Activated CD4-positive, alpha-beta T cell treated with anti-CD3 and anti-CD28 coated beads, Interleukin-2, amount 10 ng/mL, durations not matched to agents 7 days and 5 days (primary cell): ENCODE data around the gene TRPV4. TPM values are rescaled to one million over a fixed set of nuclear protein-coding genes. Genes with fewer than 3 reads are reported as not detected.
"Not testable (repeated sequence)": the region's sequence is repeated elsewhere in the genome, so short reads cannot be mapped to it uniquely, and the experiment has no call there.

Experiments
- CTCF ChIA-PET: fragments of 350-600 bp; sonication (Branson Sonifier 250); formaldehyde crosslinking; loops from one replicate; lab custom pipeline; 2021; ENCODE audit warnings: antibody characterized with exemption; lab: Charles Lee
- POLR2A ChIA-PET: fragments of 350-600 bp; sonication (Branson Sonifier 250); formaldehyde crosslinking; loops from one replicate; lab custom pipeline; 2021; ENCODE audit warnings: antibody characterized with exemption; lab: Charles Lee
- DNase-seq: peaks from one replicate; pipeline ENCODE4 v3.0.0-alpha.2; 2020
- H3K27ac Mint-ChIP-seq: one replicate; pipeline ENCODE4 v1.8.0; 2021; ENCODE audit warnings: mild to moderate bottlenecking, moderate library complexity, mixed read lengths
- H3K27me3 Mint-ChIP-seq: one replicate; pipeline ENCODE4 v1.8.0; 2021; ENCODE audit warnings: mixed read lengths
- H3K36me3 Mint-ChIP-seq: one replicate; pipeline ENCODE4 v1.8.0; 2021; ENCODE audit warnings: low read depth, mixed read lengths
- H3K4me1 Mint-ChIP-seq: one replicate; pipeline ENCODE4 v1.8.0; 2021; ENCODE audit warnings: mixed read lengths
- H3K4me3 Mint-ChIP-seq: one replicate; pipeline ENCODE4 v1.8.0; 2021; ENCODE audit warnings: mild to moderate bottlenecking, moderate library complexity, mixed read lengths
- H3K9me3 Mint-ChIP-seq: one replicate; pipeline ENCODE4 v1.8.0; 2021; ENCODE audit warnings: mixed read lengths
- total RNA-seq, 2 experiments: library from RNA; stranded (reverse); gene quantifications; one replicate each; pipeline ENCODE4 v1.2.3, GENCODE V29; 2021

TRPV4 gene
- total RNA-seq, 2 experiments from 2014 or later: 0.17 TPM; not detected in 1

GRCh38 chr12:109850518-109850917, 17.3 kb upstream of the TRPV4 start:
- H3K9me3 Mint-ChIP-seq, DNase-seq, H3K4me1 Mint-ChIP-seq, H3K4me3 Mint-ChIP-seq, H3K27me3 Mint-ChIP-seq, CTCF ChIA-PET, POLR2A ChIA-PET, H3K27ac Mint-ChIP-seq, H3K36me3 Mint-ChIP-seq: not testable (repeated sequence)

DNA sequence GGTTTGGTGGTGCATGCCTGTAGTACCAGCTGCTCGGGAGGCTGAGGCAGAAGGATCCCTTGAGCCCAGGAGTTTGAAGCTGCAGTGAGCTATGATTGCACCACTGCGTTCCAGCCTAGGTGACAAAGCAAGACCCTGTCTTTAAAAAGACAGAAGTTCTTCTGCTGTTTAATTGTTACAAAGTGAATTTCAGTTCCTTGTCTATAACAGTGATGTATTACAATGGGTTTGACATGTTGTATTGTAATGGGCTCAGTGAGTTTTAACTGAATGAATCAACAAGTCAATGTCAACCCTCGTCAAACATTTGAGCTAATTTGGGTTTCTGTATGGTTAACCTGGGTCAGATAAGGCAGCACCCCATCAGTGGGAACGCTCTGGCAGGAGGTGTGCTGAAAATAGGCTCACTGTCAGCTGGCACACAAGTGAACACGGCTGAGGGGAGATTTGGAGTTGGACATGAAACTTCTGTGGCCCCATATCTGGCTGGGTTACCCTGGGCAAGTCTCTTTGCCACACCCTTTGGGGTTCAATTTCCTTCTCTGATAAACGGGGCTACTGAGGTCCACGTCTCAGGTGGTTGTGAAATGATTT, 14.0 kb upstream of the TRPV4 start:
- no peak overlapping the region for H3K4me3 Mint-ChIP-seq
- H3K4me1 Mint-ChIP-seq: peaks cover 10% of the 10 kb centered on the region
- ChIA-PET CTCF (interaction anchor here (0.7 to 2.6 kb wide), 3 partner anchors 9 to 603 kb away, joined by 3 to 17 read pairs (median 3); partner anchors contain the start of gene ARPC3), POLR2A (no interaction called here)
- DNase-seq: no peak
- H3K27me3 Mint-ChIP-seq: no peaks in the 10 kb centered on the region
- no peaks in the 10 kb centered on the region for H3K36me3 Mint-ChIP-seq
- H3K9me3 Mint-ChIP-seq: no peaks in the 10 kb centered on the region
- H3K27ac Mint-ChIP-seq: no peak overlapping the region

GRCh38 chr12:109845824-109846205, 12.6 kb upstream of the TRPV4 start:
- DNase-seq: no peak
- Mint-ChIP-seq H3K4me1 (peaks cover 10% of the 10 kb centered on the region), H3K4me3 (peak overlapping the region; percentile 45), H3K36me3 (no peaks in the 10 kb centered on the region), H3K9me3 (no peaks in the 10 kb centered on the region), H3K27ac (peak overlapping the region; percentile 2), H3K27me3 (no peaks in the 10 kb centered on the region)
- ChIA-PET CTCF (interaction anchor here (0.6 to 2.6 kb wide), 26 partner anchors 9 to 1037 kb away, joined by 3 to 22 read pairs (median 5); partner anchors contain the start of gene TRPV4), POLR2A (no interaction called here)

DNA sequence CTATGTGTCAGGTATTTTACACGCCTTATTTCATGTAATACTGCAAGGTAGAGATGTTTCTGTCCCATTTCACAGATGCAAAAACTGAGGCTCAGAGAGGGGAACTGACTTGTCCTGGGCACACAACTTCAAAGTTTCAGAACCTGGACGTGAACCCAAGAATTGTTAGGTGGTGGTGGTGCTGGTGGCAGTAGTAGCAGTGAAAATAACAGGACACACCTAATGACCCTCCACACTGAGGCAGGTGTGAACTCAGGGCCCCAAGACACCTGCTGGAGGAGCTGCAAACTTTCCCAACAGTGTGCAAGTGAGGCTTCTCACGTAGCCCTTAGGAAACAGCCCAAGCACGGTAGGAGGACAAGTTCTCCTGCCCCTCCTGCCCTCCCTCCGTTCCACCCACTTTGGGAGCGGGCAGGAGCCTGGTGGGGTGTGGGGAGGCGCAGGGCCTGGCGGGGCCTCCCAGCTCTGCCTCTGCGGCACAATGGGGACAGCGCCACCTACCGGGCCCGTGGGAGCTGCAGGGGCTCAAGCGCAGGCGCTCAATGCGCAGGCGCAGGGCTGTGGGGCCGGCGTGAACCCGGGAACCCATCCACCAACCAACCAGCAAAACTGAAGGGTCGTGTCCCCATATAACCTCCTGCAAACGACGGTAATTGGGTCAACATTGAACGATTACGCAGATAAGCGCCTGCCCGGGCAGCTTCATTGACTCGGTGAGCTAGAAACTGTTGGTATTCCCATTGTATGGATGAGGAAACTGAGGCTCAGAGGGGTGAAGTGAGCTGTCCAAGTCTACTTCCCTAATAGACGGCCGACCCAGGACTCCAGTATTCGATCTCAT, 12.0 kb upstream of the TRPV4 start:
- Mint-ChIP-seq H3K27me3 (no peaks in the 10 kb centered on the region), H3K9me3 (no peaks in the 10 kb centered on the region), H3K4me3 (peak overlapping the region; percentile 45), H3K27ac (peak overlapping the region; percentile 2), H3K36me3 (no peaks in the 10 kb centered on the region), H3K4me1 (peaks cover 10% of the 10 kb centered on the region)
- CTCF ChIA-PET: interaction anchor here (0.6 to 2.6 kb wide), 31 partner anchors 8 to 1037 kb away, joined by 3 to 22 read pairs (median 5); partner anchors contain the start of gene TRPV4
- POLR2A ChIA-PET: interaction anchor here (0.6 kb wide), 1 partner anchor 248 kb away, joined by 5 read pairs; no protein-coding TSS in a partner anchor
- DNase-seq: peak; percentile 88

DNA sequence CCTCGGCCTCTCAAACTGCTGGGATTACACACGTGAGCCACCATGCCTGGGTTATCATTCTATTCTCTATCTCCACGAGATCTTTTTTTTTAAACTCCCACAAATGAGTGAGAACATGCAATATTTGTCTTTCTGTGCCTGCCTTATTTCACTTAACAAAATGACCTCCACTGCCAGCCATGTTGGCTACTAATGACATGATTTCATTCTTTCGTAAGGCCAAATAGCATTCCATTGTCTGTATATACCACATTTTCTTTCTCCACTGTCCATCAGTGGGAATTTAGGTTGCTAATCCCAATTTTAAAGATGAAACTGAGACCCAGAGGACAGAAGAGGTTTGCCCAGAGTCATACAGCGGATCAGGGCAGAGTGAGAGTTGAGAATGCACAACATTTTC, 10.9 kb upstream of the TRPV4 start:
- no peaks in the 10 kb centered on the region for H3K9me3 Mint-ChIP-seq
- DNase-seq: no peak
- POLR2A ChIA-PET: no interaction called here
- H3K36me3 Mint-ChIP-seq: no peaks in the 10 kb centered on the region
- H3K4me3 Mint-ChIP-seq: no peak overlapping the region
- peaks cover 10% of the 10 kb centered on the region for H3K4me1 Mint-ChIP-seq
- CTCF ChIA-PET: interaction anchor here (2.1 to 2.4 kb wide), 2 partner anchors 11 to 14 kb away, joined by 18 to 22 read pairs; no protein-coding TSS in a partner anchor
- no peaks in the 10 kb centered on the region for H3K27me3 Mint-ChIP-seq
- no peak overlapping the region for H3K27ac Mint-ChIP-seq

GRCh38 chr12:109842021-109842420, 8.8 kb upstream of the TRPV4 start:
- H3K27ac Mint-ChIP-seq: no peak overlapping the region
- H3K9me3 Mint-ChIP-seq: no peaks in the 10 kb centered on the region
- no peaks in the 10 kb centered on the region for H3K36me3 Mint-ChIP-seq
- CTCF ChIA-PET: interaction anchor here (0.7 to 2.0 kb wide), 5 partner anchors 11 to 414 kb away, joined by 3 to 12 read pairs (median 4); no protein-coding TSS in a partner anchor
- peaks cover 10% of the 10 kb centered on the region for H3K4me1 Mint-ChIP-seq
- H3K27me3 Mint-ChIP-seq: no peaks in the 10 kb centered on the region
- H3K4me3 Mint-ChIP-seq: no peak overlapping the region
- DNase-seq: no peak
- POLR2A ChIA-PET: no interaction called here

GRCh38 chr12:109841356-109841755, 8.2 kb upstream of the TRPV4 start:
- DNase-seq: no peak
- ChIA-PET POLR2A (no interaction called here), CTCF (no interaction called here)
- H3K4me3 Mint-ChIP-seq: no peak overlapping the region
- H3K4me1 Mint-ChIP-seq: peaks cover 10% of the 10 kb centered on the region
- H3K36me3 Mint-ChIP-seq: no peaks in the 10 kb centered on the region
- H3K9me3 Mint-ChIP-seq: no peaks in the 10 kb centered on the region
- no peaks in the 10 kb centered on the region for H3K27me3 Mint-ChIP-seq
- H3K27ac Mint-ChIP-seq: no peak overlapping the region

DNA sequence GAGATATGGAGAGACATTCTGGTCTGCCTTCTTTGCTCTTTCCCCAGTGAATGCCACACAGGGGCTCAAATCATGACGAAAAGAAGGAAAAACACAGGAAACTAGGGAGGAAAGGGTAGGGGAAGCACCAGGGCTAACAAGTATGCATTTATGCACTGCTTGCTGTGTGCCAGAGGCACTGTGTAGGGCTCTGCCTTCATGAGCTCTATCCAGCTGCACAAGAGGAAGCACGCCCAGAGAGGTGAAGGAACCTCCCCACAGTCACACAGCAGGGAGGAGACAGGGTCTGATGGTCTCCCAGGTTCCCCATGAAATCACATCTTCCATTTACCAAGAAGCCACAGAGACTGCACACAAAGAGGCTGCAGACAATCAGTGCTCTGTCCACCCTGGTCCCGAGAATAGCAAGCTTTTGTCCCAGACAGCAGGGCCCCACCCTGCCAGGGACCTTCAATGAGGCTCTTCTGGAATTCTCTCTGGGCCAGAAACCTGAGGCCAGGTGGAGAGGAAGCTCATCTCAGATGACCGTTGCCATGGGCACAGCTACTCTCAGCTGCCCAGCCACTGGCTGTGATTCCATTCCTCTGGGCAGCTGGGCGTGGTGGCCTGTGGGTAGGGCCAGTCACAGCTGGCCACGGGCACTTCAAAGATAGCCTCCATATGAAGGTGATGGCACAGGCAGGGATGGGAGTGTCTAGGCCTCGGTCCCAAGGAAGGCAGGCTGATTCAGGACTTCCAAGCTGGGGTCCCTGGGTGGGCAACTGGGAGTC, 7.3 kb upstream of the TRPV4 start:
- Mint-ChIP-seq H3K27ac (no peak overlapping the region), H3K4me1 (peaks cover 6% of the 10 kb centered on the region), H3K9me3 (no peaks in the 10 kb centered on the region), H3K4me3 (no peak overlapping the region), H3K36me3 (no peaks in the 10 kb centered on the region), H3K27me3 (no peaks in the 10 kb centered on the region)
- ChIA-PET POLR2A (no interaction called here), CTCF (interaction anchor here (0.5 to 0.8 kb wide), 2 partner anchors 119 to 211 kb away, joined by 3 read pairs; no protein-coding TSS in a partner anchor)
- DNase-seq: no peak

DNA sequence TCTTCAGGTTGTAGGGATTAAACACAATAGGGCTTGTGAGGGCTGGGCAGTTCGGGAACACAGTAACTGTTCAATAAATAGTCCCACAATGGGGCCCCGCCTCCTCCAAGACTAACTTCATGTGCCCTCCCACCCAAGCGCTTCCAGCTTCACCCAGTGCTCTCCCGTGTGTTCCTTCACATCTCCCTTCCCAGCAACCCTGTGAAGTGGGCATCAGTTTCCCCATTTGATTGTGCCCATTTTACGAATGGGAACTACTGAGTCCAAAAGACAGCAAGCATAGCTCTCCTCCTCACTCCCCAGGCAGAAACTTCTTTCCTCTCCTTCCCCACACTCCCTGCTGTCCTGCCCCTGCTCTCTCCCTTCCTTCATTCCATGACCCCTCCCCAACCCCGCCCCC, 6.2 kb upstream of the TRPV4 start:
- Mint-ChIP-seq H3K4me3 (no peak overlapping the region), H3K9me3 (no peaks in the 10 kb centered on the region), H3K36me3 (no peaks in the 10 kb centered on the region), H3K4me1 (no peaks in the 10 kb centered on the region), H3K27ac (no peak overlapping the region), H3K27me3 (peaks cover 5% of the 10 kb centered on the region)
- POLR2A ChIA-PET: no interaction called here
- CTCF ChIA-PET: interaction anchor here (0.7 kb wide), 1 partner anchor 14 kb away, joined by 4 read pairs; no protein-coding TSS in a partner anchor
- DNase-seq: no peak

DNA sequence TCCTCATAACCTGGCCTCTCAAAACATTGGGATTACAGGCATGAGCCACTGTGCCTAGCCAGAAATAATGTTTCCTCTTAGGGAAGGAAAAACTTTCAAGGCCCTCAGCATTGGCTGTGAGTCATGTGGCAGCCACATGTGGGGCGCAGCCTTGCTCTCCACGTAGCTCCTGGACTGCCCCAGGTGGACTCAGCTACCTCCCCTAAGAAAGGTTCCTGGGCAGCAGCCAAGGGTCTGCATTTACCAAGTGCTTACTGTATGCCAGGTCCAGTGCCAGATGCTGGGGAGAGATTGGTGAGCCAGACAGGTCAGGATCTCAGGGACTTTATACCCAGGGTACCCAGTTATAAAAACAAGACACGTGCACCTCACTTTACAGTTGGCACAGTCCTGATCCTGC, 3.7 kb upstream of the TRPV4 start:
- H3K4me1 Mint-ChIP-seq: peaks cover 4% of the 10 kb centered on the region
- no peaks in the 10 kb centered on the region for H3K9me3 Mint-ChIP-seq
- H3K27me3 Mint-ChIP-seq: peaks cover 16% of the 10 kb centered on the region
- H3K36me3 Mint-ChIP-seq: no peaks in the 10 kb centered on the region
- H3K27ac Mint-ChIP-seq: no peak overlapping the region
- ChIA-PET POLR2A (no interaction called here), CTCF (interaction anchor here (0.6 to 0.9 kb wide), 3 partner anchors 8 to 1462 kb away, joined by 3 to 5 read pairs (median 3); no protein-coding TSS in a partner anchor)
- DNase-seq: no peak
- H3K4me3 Mint-ChIP-seq: no peak overlapping the region

GRCh38 chr12:109835827-109836226, 2.6 kb upstream of the TRPV4 start:
- DNase-seq: no peak
- Mint-ChIP-seq H3K27ac (no peak overlapping the region), H3K4me1 (peaks cover 4% of the 10 kb centered on the region), H3K36me3 (no peaks in the 10 kb centered on the region), H3K9me3 (no peaks in the 10 kb centered on the region), H3K4me3 (no peak overlapping the region), H3K27me3 (peaks cover 26% of the 10 kb centered on the region)
- ChIA-PET CTCF (interaction anchor here (0.5 to 2.1 kb wide), 2 partner anchors 9 to 33 kb away, joined by 3 to 9 read pairs; no protein-coding TSS in a partner anchor), POLR2A (no interaction called here)

DNA sequence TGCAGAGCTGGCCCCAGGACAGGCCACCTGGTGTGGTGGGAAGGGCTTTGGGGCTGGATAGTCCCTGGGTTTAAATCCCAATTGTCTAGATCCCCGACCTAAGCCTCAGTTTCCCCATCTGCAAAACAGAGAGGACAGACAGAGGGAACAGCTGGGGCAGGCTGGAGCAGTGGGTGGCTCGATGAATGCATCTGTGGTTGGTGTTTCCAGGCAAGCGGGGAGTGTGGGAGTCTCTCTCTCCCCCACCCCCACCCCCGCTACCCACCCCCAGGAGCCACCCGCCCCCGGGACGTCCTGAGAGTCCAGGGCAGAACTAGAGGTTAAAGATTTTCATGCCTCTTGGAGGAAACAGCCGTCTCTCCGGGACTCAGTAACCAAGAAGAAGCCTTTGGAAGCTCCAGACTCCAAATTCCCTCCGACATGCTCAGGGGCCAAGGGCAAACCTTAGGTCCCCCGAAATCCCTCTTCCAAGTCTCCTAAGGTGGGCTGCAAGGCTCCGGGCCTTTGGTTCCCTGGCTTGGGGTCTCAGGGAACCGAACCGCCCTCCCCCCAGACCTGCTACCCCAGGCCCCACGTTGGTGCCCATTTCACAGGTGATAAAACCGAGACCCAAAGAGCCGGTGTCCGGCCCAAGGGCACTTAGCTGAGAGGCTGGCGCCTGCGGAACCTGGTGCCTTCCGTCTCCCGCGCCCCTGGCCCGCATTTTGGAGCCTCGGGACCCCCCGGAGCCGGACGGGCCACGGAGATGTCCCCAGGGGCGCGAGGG, 474 bp downstream of the TRPV4 start:
- no peaks in the 10 kb centered on the region for H3K9me3 Mint-ChIP-seq
- peaks cover 4% of the 10 kb centered on the region for H3K4me1 Mint-ChIP-seq
- no peak for DNase-seq
- H3K36me3 Mint-ChIP-seq: no peaks in the 10 kb centered on the region
- ChIA-PET POLR2A (no interaction called here), CTCF (interaction anchor here (1.3 to 4.5 kb wide), 2 partner anchors 12 to 13 kb away, joined by 7 to 18 read pairs; no protein-coding TSS in a partner anchor)
- H3K27ac Mint-ChIP-seq: no peak overlapping the region
- no peak overlapping the region for H3K4me3 Mint-ChIP-seq
- H3K27me3 Mint-ChIP-seq: peaks cover 28% of the 10 kb centered on the region
